Right renal cortex interstitium (tissue), 3 donors: ENCODE measurements around the gene PIGM. TPM values are rescaled to one million over a fixed set of nuclear protein-coding genes. Genes with fewer than 3 reads are reported as not detected.
A peak's percentile ranks its signal among the peaks of the same experiment; 100 is the strongest.

Experiments
- DNase-seq, 3 donors: peaks; one replicate each; pipeline ENCODE4 v3.0.0-alpha.2; 2013; ENCODE audit warnings: low read depth in 3 of 3, low spot score in 2 of 3
- polyA plus RNA-seq, 3 donors: library from polyadenylated mRNA; unstranded; fragments of 120-200 nt; gene quantifications; one replicate each; pipeline ENCODE4 v1.2.1, GENCODE V29; 2013; ENCODE audit not compliant: insufficient read length in 3 of 3

Gene PIGM
- polyA plus RNA-seq, result 10 to 100 TPM; 11.5 to 12.2 (median 11.9) TPM

GRCh38 chr1:160031365-160032164 is at the start of gene PIGM:
TSS of gene PIGM (minus strand) at chr1:160031990. CDS start at chr1:160031739, 251 bp downstream.
- peak; percentile 78 to 93 (median 89) for DNase-seq

- no peak for DNase-seq
Measured at GRCh38 chr1:160081261-160081936, 49.6 kb upstream of the PIGM start, which contains the start of gene KCNJ9. TSS of gene KCNJ9 (plus strand) at chr1:160081538. CDS start at chr1:160084031, 2,493 bp downstream.

- no peak for DNase-seq
Measured at GRCh38 chr1:160080381-160081100, 48.8 kb upstream of the PIGM start.

GRCh38 chr1:160079448-160079847 is 47.7 kb upstream of the PIGM start:
- no peak for DNase-seq

GRCh38 chr1:160078512-160079195 is 46.9 kb upstream of the PIGM start:
- no peak for DNase-seq

- no peak for DNase-seq
Measured at GRCh38 chr1:160077486-160077885, 45.7 kb upstream of the PIGM start.

GRCh38 chr1:160076295-160076694 is 44.5 kb upstream of the PIGM start:
- DNase-seq, result no peak

GRCh38 chr1:160075836-160076235 is 44.0 kb upstream of the PIGM start:
- DNase-seq, result no peak

- no peak for DNase-seq
Measured at GRCh38 chr1:160074865-160075264, 43.1 kb upstream of the PIGM start.

- DNase-seq, result no peak
Measured at GRCh38 chr1:160071289-160071688, 39.5 kb upstream of the PIGM start.

- DNase-seq, result peak in 2 of 3 donors; percentile 42 to 47
Measured at GRCh38 chr1:160070243-160071163, 38.7 kb upstream of the PIGM start.

GRCh38 chr1:160069460-160070231 is 37.9 kb upstream of the PIGM start, which contains the start of gene KCNJ10:
TSS of gene KCNJ10 (minus strand) at chr1:160070160. CDS start at chr1:160042532, 27,628 bp downstream.
- no peak for DNase-seq

- no peak for DNase-seq
Measured at GRCh38 chr1:160068225-160068624, 36.4 kb upstream of the PIGM start.

- DNase-seq, result no peak
Measured at GRCh38 chr1:160066829-160067745, 35.3 kb upstream of the PIGM start.

- DNase-seq, result no peak
Measured at GRCh38 chr1:160064746-160065145, 33.0 kb upstream of the PIGM start.

GRCh38 chr1:160064164-160064563 is 32.4 kb upstream of the PIGM start:
- DNase-seq, result no peak

GRCh38 chr1:160063176-160063575 is 31.4 kb upstream of the PIGM start:
- no peak for DNase-seq

GRCh38 chr1:160062230-160062532 is 30.4 kb upstream of the PIGM start:
- no peak for DNase-seq
